ENCODE data around the gene ARHGAP22. TPM values are rescaled to one million over a fixed set of nuclear protein-coding genes. Genes with fewer than 3 reads are reported as not detected.

Gene ARHGAP22
- total and polyA plus RNA-seq, 2 experiments from 2014 or later, result 41.9 to 44.4 TPM

GRCh38 chr10:48536156-48536500 lies 68.7 kb downstream of the ARHGAP22 start:
- H3K36me3 ChIP-seq (ENCODE audit: low read depth), result peaks cover 13% of the 10 kb centered on the region; the same call in 1 of the 2 replicates
- no peaks in the 10 kb centered on the region for H3K9me2 ChIP-seq (ENCODE audit: insufficient read depth)
- WGBS, 2 experiments (ENCODE audit: low coverage in 1 of 2, low lambda C conversion rate in 2 of 2, missing lambda C conversion rate in 2 of 2), result 72 to 88% methylated on average over 3 of the region's 3 CpGs
- H3F3A ChIP-seq (ENCODE audit: insufficient read depth), result peaks cover 25% of the 10 kb centered on the region
- no peak overlapping the region for H3K27ac ChIP-seq
- peaks cover 65% of the 10 kb centered on the region for H3K79me2 ChIP-seq (ENCODE audit: insufficient read depth)
- no peak overlapping the region for H3K4me3 ChIP-seq
- in situ Hi-C loops (cut with MboI), result no loop called here
- TF ChIP-seq EZH2 (IDR thresholded peaks at IDR 0.05; ENCODE audit: insufficient read depth, poor library complexity, severe bottlenecking) (no peak), EZH2phosphoT487 (IDR thresholded peaks at IDR 0.05; ENCODE audit: insufficient read depth, low read depth) (no peak)
- H3K4me2 ChIP-seq (ENCODE audit: unreplicated experiment), result no peak overlapping the region
- no peaks in the 10 kb centered on the region for H3K9me3 ChIP-seq (ENCODE audit: low read depth)
- DNase-seq, result no peak
- no peak overlapping the region for H3K9ac ChIP-seq
- no peaks in the 10 kb centered on the region for H3K27me3 ChIP-seq (replicated peaks; ENCODE audit: insufficient read depth)
- no peaks in the 10 kb centered on the region for H3K4me1 ChIP-seq (ENCODE audit: insufficient read depth)
- no peak overlapping the region for H2AFZ ChIP-seq
- H4K20me1 ChIP-seq (ENCODE audit: insufficient read depth), result no peaks in the 10 kb centered on the region

GRCh38 chr10:48535416-48536155 lies 69.3 kb downstream of the ARHGAP22 start:
- Histone ChIP-seq H4K20me1 (ENCODE audit: insufficient read depth) (no peaks in the 10 kb centered on the region), H2AFZ (no peak overlapping the region), H3K79me2 (ENCODE audit: insufficient read depth) (peaks cover 64% of the 10 kb centered on the region), H3K4me2 (ENCODE audit: unreplicated experiment) (no peak overlapping the region), H3K36me3 (ENCODE audit: low read depth) (peaks cover 13% of the 10 kb centered on the region; the same call in 1 of the 2 replicates), H3K27me3 (replicated peaks; ENCODE audit: insufficient read depth) (no peaks in the 10 kb centered on the region), H3K9me2 (ENCODE audit: insufficient read depth) (no peaks in the 10 kb centered on the region), H3K9ac (no peak overlapping the region), H3K27ac (no peak overlapping the region), H3K4me3 (no peak overlapping the region), H3K9me3 (ENCODE audit: low read depth) (no peaks in the 10 kb centered on the region), H3F3A (ENCODE audit: insufficient read depth) (peaks cover 23% of the 10 kb centered on the region), H3K4me1 (ENCODE audit: insufficient read depth) (no peaks in the 10 kb centered on the region)
- no peak for DNase-seq
- in situ Hi-C loops (cut with MboI), result no loop called here
- no peak for TF ChIP-seq EZH2phosphoT487 (IDR thresholded peaks at IDR 0.05; ENCODE audit: insufficient read depth, low read depth)
- TF ChIP-seq EZH2 (IDR thresholded peaks at IDR 0.05; ENCODE audit: insufficient read depth, poor library complexity, severe bottlenecking), result no peak
- WGBS, 2 experiments (ENCODE audit: low coverage in 1 of 2, low lambda C conversion rate in 2 of 2, missing lambda C conversion rate in 2 of 2), result 94 to 96% methylated on average over 12 of the region's 12 CpGs

- H3K4me1 ChIP-seq (ENCODE audit: insufficient read depth), result no peaks in the 10 kb centered on the region
- no peaks in the 10 kb centered on the region for H3K27me3 ChIP-seq (replicated peaks; ENCODE audit: insufficient read depth)
- 61 to 63% methylated on average over 8 of the region's 8 CpGs for WGBS, 2 experiments (ENCODE audit: low coverage in 1 of 2, low lambda C conversion rate in 2 of 2, missing lambda C conversion rate in 2 of 2)
- no peaks in the 10 kb centered on the region for H4K20me1 ChIP-seq (ENCODE audit: insufficient read depth)
- peaks cover 68% of the 10 kb centered on the region for H3K79me2 ChIP-seq (ENCODE audit: insufficient read depth)
- DNase-seq, result peak; percentile 27
- peaks cover 23% of the 10 kb centered on the region for H3F3A ChIP-seq (ENCODE audit: insufficient read depth)
- H3K4me3 ChIP-seq, result no peak overlapping the region
- H3K36me3 ChIP-seq (ENCODE audit: low read depth), result peaks cover 13% of the 10 kb centered on the region; the same call in 1 of the 2 replicates
- H3K9ac ChIP-seq, result no peak overlapping the region
- H3K4me2 ChIP-seq (ENCODE audit: unreplicated experiment), result no peak overlapping the region
- no peak overlapping the region for H2AFZ ChIP-seq
- H3K9me3 ChIP-seq (ENCODE audit: low read depth), result no peaks in the 10 kb centered on the region
- H3K9me2 ChIP-seq (ENCODE audit: insufficient read depth), result no peaks in the 10 kb centered on the region
- in situ Hi-C loops (cut with MboI), result no loop called here
- no peak overlapping the region for H3K27ac ChIP-seq
- no peak for TF ChIP-seq EZH2 (IDR thresholded peaks at IDR 0.05; ENCODE audit: insufficient read depth, poor library complexity, severe bottlenecking)
- no peak for TF ChIP-seq EZH2phosphoT487 (IDR thresholded peaks at IDR 0.05; ENCODE audit: insufficient read depth, low read depth)
These were observed 70.7 kb downstream of the ARHGAP22 start for GRCh38 chr10:48533951-48534720.

GRCh38 chr10:48533540-48533939 lies 71.3 kb downstream of the ARHGAP22 start:
- TF ChIP-seq EZH2 (IDR thresholded peaks at IDR 0.05; ENCODE audit: insufficient read depth, poor library complexity, severe bottlenecking) (no peak), EZH2phosphoT487 (IDR thresholded peaks at IDR 0.05; ENCODE audit: insufficient read depth, low read depth) (no peak)
- H3K79me2 ChIP-seq (ENCODE audit: insufficient read depth), result peaks cover 68% of the 10 kb centered on the region
- H4K20me1 ChIP-seq (ENCODE audit: insufficient read depth), result no peaks in the 10 kb centered on the region
- DNase-seq, result no peak
- in situ Hi-C loops (cut with MboI), result no loop called here
- H3F3A ChIP-seq (ENCODE audit: insufficient read depth), result peaks cover 19% of the 10 kb centered on the region
- no peak overlapping the region for H3K27ac ChIP-seq
- H3K9me2 ChIP-seq (ENCODE audit: insufficient read depth), result no peaks in the 10 kb centered on the region
- no peak overlapping the region for H3K4me2 ChIP-seq (ENCODE audit: unreplicated experiment)
- no peak overlapping the region for H3K9ac ChIP-seq
- H3K27me3 ChIP-seq (replicated peaks; ENCODE audit: insufficient read depth), result no peaks in the 10 kb centered on the region
- WGBS, 2 experiments (ENCODE audit: low coverage in 1 of 2, low lambda C conversion rate in 2 of 2, missing lambda C conversion rate in 2 of 2), result 97 to 98% methylated on average over 3 of the region's 3 CpGs
- H3K4me3 ChIP-seq, result no peak overlapping the region
- H2AFZ ChIP-seq, result no peak overlapping the region
- no peaks in the 10 kb centered on the region for H3K4me1 ChIP-seq (ENCODE audit: insufficient read depth)
- no peaks in the 10 kb centered on the region for H3K9me3 ChIP-seq (ENCODE audit: low read depth)
- peaks cover 13% of the 10 kb centered on the region; the same call in 1 of the 2 replicates for H3K36me3 ChIP-seq (ENCODE audit: low read depth)
